SK-N-MC (cell line): ENCODE results near the gene GJC2.

Experiments used
- EZH2 ChIP-seq: fragments of 200-600 bp; sonication (generic); IDR thresholded peaks from one replicate; pipeline ENCODE4 v1.6.1; 2017; ENCODE audit warnings: antibody characterized with exemption
- FOXP2 ChIP-seq: optimal IDR thresholded peaks from 2 replicates; pipeline ENCODE3; 2011; ENCODE audit warnings: mild to moderate bottlenecking, moderate library complexity; ENCODE audit not compliant: insufficient read depth; ENCODE audit errors: extremely low read length, control extremely low read depth
- POLR2AphosphoS5 ChIP-seq: IDR thresholded peaks from 2 replicates; pipeline ENCODE4 v1.6.1; 2012; ENCODE audit warnings: mild to moderate bottlenecking, low read depth, low read length, borderline replicate concordance

- no peak for TF ChIP-seq POLR2AphosphoS5
- TF ChIP-seq EZH2: no peak
- no peak for TF ChIP-seq FOXP2
Observed at GRCh38 chr1:228142701-228143136, 7.0 kb upstream of the GJC2 start.
